Cerebellar cortex (tissue), 1 donor: ENCODE measurements around the gene KRTCAP2.
A peak's percentile ranks its signal among the peaks of the same experiment; 100 is the strongest.
"Not testable (repeated sequence)": the region's sequence is repeated elsewhere in the genome, so short reads cannot be mapped to it uniquely, and the experiment has no call there.

ENCODE experiments used
- DNase-seq: peaks from one replicate; pipeline ENCODE4 v3.0.0-alpha.2; 2015; ENCODE audit warnings: low spot score

Gene KRTCAP2

GRCh38 chr1:155168456-155169210 lies 4.5 kb downstream of the KRTCAP2 start:
- no peak for DNase-seq

GRCh38 chr1:155168105-155168445 lies 5.0 kb downstream of the KRTCAP2 start:
- DNase-seq, result not testable (repeated sequence)

DNA sequence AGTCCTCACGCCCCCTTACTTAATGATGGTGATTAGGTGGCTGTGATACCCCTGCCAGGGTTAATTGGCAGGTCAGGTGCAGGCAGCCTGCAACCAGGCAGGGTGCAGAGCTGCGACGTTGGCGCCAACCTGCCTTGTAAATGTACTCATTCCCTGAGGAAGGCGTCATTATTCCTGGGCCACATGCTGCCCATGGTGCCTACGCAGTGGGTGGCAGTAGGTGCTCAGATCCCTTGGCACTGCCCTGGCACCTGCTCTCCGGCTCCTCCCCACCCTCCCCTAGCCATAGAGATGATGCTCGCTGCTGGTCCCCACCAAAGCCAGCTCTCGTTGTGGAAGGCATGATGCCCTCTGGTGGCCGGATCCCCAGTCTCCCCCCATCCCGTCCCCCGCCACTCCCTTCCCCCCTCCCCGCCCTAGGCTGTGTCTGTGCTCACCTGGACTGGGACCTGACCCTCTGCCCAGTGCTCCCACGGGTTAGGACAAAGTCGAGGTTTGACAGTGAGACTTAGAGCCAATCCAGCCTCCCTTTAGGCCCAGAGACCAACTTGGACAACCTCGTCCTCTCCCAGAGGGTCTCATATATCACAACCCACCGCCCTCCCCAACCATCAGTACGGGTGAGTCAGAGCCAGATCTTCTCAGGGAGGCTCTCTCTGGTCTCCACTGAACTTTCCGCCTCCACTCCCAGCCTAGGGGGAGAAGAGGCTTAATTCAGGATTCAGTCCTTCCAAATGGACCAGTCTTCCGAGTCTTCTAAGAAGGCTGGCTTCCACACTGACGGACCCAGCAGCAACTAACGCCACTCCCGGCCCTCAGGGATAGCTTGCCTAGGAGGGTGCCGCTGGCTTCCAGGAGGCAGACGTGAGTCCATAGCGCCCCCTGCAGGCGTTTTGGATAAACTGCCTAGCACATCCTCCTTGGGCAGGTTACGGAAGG lies 5.7 kb downstream of the KRTCAP2 start:
- DNase-seq, result peak; percentile 89

- no peak for DNase-seq
Observed at GRCh38 chr1:155166471-155167165, 6.5 kb downstream of the KRTCAP2 start.

- DNase-seq, result no peak
Observed at GRCh38 chr1:155166051-155166470, 7.0 kb downstream of the KRTCAP2 start.

GRCh38 chr1:155164625-155165024 lies 8.5 kb downstream of the KRTCAP2 start:
- not testable (repeated sequence) for DNase-seq

DNA sequence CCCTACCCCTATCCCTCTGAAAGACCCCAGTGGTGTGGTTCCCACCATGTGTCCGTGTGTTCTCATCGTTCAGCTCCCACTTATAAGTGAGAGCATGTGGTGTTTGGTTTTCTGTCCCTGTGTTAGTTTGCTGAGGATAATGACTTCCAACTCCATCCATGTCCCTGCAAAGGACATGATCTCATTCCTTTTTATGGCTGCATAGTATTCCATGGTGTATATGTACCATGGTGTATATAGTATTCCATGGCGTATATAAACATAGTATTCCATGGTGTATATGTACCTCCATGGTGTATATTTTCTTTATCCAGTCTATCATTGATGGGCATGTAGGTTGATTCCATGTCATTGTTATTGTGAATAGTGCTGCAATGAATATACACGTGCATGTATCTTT lies 9.3 kb downstream of the KRTCAP2 start:
- DNase-seq, result not testable (repeated sequence)

DNA sequence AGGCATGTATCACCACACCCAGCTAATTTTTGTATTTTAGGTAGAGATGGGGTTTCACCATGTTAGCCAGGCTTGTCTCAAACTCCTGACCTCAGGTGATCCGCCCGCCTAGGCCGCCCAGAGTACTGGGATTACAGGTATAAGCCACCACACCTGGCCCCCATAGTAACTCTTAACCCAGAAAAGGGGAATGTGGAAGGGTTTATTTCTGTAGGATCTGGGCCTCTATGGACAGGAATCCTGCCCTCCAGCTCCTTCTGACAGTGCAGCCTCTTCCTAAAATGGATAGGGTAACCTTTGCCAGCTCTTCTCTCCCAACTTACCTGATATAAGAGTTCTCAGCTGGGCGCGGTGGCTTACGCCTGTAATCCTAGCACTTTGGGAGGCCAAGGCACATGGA lies 10.5 kb downstream of the KRTCAP2 start:
- DNase-seq, result not testable (repeated sequence)

DNA sequence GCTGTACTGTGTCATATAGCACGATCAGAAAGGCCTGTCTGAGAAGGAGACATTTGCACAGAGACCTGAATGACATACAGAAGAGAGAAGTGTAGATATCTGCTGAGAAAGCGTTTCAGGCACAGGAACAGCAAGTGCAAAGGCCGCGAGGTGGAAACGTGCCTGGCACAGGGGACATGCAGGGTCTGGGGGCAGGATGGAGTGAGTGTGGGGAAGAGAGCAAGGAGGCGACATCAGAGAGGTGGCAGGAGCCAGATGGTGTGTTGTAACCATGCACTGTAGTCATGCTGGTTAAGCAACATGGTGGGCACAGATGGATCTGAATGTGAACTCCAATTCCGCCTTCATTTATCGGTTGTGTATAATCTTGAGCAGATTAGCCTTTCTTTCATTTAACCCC lies 13.0 kb downstream of the KRTCAP2 start:
- no peak for DNase-seq

DNA sequence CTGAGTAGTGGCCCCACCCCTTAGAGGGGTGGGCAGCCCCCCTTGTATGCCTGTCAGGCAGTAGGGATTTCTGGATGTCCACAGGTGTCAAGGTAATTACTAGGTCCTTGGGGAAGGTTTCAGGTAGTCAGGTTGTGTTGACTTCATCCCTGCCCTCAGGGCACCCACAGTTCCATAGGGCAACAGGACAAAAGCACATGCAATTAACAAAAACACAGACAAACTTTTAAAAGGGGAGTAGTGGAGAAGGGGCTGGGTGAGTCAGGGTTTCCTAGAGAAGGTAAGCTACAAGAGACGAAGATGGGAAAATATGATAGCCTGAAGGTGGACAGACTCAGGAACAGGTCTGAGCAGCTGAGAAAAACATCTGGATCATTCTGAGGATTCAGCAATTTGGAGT lies 14.1 kb downstream of the KRTCAP2 start:
- no peak for DNase-seq

GRCh38 chr1:155155996-155156643 lies 17.0 kb downstream of the KRTCAP2 start:
- DNase-seq, result not testable (repeated sequence)

DNA sequence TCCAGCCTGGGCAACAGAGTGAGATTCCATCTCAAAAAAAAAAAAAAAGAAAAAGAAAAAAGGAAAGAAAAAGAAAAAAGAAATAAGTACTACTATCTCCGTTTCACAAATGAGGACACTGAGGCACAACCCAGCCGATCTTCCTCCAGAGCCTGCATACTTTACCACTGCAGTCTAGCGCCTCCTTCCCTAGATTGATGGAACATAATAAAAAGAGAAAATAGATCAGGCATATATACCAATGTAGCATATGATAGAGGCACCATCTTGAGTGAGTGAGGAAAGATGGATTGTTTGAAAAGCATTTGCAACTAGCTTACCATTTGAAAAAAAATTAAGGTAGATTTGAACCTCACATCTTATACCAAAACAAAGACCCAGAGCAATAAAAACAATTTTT lies 27.6 kb downstream of the KRTCAP2 start:
- no peak for DNase-seq

DNA sequence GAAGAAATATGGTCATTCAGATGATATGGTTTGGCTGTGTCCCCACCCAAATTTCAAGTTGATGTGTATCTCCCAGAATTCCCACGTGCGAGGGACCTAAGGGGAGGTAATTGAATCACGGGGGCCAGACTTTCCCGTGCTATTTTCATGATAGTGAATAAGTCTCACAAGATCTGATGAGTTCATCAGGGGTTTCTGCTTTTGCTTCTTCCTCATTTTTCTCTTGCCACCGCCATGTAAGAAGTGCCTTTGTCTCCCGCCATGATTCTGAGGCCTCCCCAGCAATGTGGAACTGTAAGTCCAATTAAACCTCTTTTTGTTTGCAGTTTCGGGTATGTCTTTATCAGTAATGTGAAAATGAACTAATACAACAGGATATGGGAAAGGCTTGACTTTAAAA lies 31.4 kb downstream of the KRTCAP2 start:
- DNase-seq, result no peak

GRCh38 chr1:155140630-155140953 lies 32.5 kb downstream of the KRTCAP2 start:
- DNase-seq, result no peak

DNA sequence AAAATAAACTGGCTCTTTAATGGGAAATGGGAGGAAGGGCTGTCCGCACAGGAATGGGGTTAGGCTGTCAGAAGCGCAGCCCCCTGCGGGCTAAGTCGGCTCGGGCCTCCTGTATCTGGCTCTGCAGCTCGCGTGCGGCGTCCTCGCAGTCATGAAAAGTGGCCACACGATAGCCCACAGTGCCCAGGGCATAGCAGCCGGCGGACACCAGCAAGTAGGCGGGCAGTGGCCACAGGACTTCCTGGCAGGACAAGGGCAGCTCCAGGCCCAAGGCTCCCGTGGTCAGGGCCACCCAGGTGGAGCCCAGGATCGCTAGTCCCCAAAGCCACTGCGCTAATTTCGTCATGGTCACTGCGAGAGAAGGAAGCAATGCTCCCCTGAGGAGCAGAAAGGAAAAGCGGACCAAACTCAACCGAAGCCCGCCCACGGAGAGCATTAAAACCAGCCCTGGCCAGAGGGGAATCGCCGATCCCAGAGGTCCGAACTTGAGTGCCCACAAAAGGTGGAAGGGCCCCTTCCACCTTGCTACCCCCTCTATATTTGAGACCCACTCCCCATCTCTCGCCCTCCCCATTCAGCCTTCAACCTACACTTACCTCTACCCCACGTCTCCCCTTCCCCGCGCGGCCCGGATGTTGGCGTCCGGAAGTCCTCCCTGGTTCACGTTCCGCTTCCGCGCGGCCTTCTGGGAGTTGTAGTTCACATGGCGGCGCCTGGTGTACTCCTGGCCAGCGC lies 33.0 kb downstream of the KRTCAP2 start, which contains the start of gene DPM3:
TSS of gene DPM3 (minus strand) at position 637 of the 735 bp plus-strand sequence. CDS start at position 346, 291 bp downstream.
- DNase-seq, result peak; percentile 91

- DNase-seq, result no peak
Observed at GRCh38 chr1:155137154-155137949, 35.8 kb downstream of the KRTCAP2 start.

- no peak for DNase-seq
Observed at GRCh38 chr1:155136748-155137147, 36.4 kb downstream of the KRTCAP2 start.

- DNase-seq, result peak; percentile 94
Observed at GRCh38 chr1:155135415-155136028, 37.6 kb downstream of the KRTCAP2 start, which contains the start of gene SLC50A1. Gene SLC50A1 (plus strand): TSS chr1:155135852. CDS start chr1:155135912, 60 bp downstream.

- DNase-seq, result peak; percentile 73
Observed at GRCh38 chr1:155134880-155135414, 38.2 kb downstream of the KRTCAP2 start.

DNA sequence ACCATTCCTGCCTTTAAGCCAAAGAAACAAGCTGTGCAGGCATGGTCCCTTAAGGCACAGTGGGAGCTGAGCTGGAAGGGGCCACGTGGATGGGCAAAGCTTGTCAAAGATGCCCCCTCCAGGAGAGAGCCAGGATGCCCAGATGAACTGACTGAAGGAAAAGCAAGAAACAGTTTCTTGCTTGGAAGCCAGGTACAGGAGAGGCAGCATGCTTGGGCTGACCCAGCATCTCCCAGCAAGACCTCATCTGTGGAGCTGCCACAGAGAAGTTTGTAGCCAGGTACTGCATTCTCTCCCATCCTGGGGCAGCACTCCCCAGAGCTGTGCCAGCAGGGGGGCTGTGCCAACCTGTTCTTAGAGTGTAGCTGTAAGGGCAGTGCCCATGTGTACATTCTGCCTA lies 38.8 kb downstream of the KRTCAP2 start:
- DNase-seq, result no peak
